Measurements from ENCODE around the gene MRPL45. TPM values are rescaled to one million over a fixed set of nuclear protein-coding genes. Genes with fewer than 3 reads are reported as not detected.
A peak's percentile ranks its signal among the peaks of the same experiment; 100 is the strongest.
"Not testable (repeated sequence)": the region's sequence is repeated elsewhere in the genome, so short reads cannot be mapped to it uniquely, and the experiment has no call there.

The MRPL45 gene
- total and polyA plus RNA-seq, 9 of the 15 experiments (the other 6 are each of a cell fraction or from before 2014, with no cell fraction given): 48.4 to 228 (median 76.8) TPM

- peak; percentile 17; the same call in 1 of the 2 replicates for TF ChIP-seq JUN (IDR thresholded peaks at IDR 0.05; ENCODE audit: borderline replicate concordance, low read depth, low read length)
- not testable (repeated sequence) for TF ChIP-seq JUN (CRISPR knock-in tag; IDR thresholded peaks at IDR 0.05; ENCODE audit: borderline replicate concordance); CREB1 (CRISPR knock-in tag; IDR thresholded peaks at IDR 0.05)
- peak; percentile 17; the same call in 1 of the 2 replicates for TF ChIP-seq CREB1 (IDR thresholded peaks at IDR 0.05)
- TF ChIP-seq LEF1 (IDR thresholded peaks at IDR 0.05): peak; percentile 37; the same call in 1 of the 2 replicates
- peak; percentile 83 for TF ChIP-seq CXXC5 (CRISPR knock-in tag; IDR thresholded peaks at IDR 0.05)
- peak; percentile 35; the same call in 1 of the 2 replicates for TF ChIP-seq PHF8 (IDR thresholded peaks at IDR 0.05; ENCODE audit: borderline replicate concordance, low read length)
- TF ChIP-seq PHF20 (IDR thresholded peaks at IDR 0.05; ENCODE audit: partially characterized antibody): peak; percentile 97
- peak; percentile 45; the same call in 1 of the 2 replicates for TF ChIP-seq RAD51 (IDR thresholded peaks at IDR 0.05; ENCODE audit: borderline replicate concordance, low read depth)
- TF ChIP-seq, protein P1, sequence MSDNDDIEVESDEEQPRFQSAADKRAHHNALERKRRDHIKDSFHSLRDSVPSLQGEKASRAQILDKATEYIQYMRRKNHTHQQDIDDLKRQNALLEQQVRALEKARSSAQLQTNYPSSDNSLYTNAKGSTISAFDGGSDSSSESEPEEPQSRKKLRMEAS (CRISPR knock-in tag; IDR thresholded peaks at IDR 0.05): peak; percentile 96
- TF ChIP-seq MEIS2 (IDR thresholded peaks at IDR 0.05; ENCODE audit: partially characterized antibody): peak; percentile 90
- TF ChIP-seq CREM (IDR thresholded peaks at IDR 0.05; ENCODE audit: low read depth): peak; percentile 55
- TF ChIP-seq POLR2A (conservative IDR thresholded peaks at IDR 0.05): peak; percentile 77
- TF ChIP-seq, protein P2, sequence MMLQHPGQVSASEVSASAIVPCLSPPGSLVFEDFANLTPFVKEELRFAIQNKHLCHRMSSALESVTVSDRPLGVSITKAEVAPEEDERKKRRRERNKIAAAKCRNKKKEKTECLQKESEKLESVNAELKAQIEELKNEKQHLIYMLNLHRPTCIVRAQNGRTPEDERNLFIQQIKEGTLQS (IDR thresholded peaks at IDR 0.05): 0 out of 2 replicates have a peak, but pooled peaks have one; percentile 6
- TF ChIP-seq, protein P2 (CRISPR knock-in tag; conservative IDR thresholded peaks at IDR 0.05): not testable (repeated sequence)
- TF ChIP-seq POLR2G (IDR thresholded peaks at IDR 0.05; ENCODE audit: low read depth, low read length): peak; percentile 76
- peak; percentile 51; the same call in 1 of the 2 replicates for TF ChIP-seq HCFC1 (IDR thresholded peaks at IDR 0.05; ENCODE audit: low read depth, low read length)
- peak; percentile 77 for TF ChIP-seq TAF1 (IDR thresholded peaks at IDR 0.05; ENCODE audit: control insufficient read depth, extremely low read depth, insufficient read depth, low read length, severe bottlenecking)
- peak in 1 of 2 experiments; percentile 55; a peak in 1 of 4 replicates for TF ChIP-seq HDAC1 (IDR thresholded peaks at IDR 0.05)
- TF ChIP-seq ZNF395 (CRISPR knock-in tag; IDR thresholded peaks at IDR 0.05): peak; percentile 46; the same call in 1 of the 2 replicates
- TF ChIP-seq YY1 (IDR thresholded peaks at IDR 0.05; ENCODE audit: borderline replicate concordance in 1 of 3, control insufficient read depth in 1 of 3, extremely low read depth in 1 of 3, insufficient read depth in 3 of 3, insufficient read length in 1 of 3, insufficient replicate concordance in 2 of 3, low read depth in 1 of 3, low read length in 2 of 3): peak; percentile 67 to 90 (median 88)
- TF ChIP-seq FOXK2 (conservative IDR thresholded peaks at IDR 0.05 in 1 of 2, IDR thresholded peaks at IDR 0.05 in 1 of 2; ENCODE audit: low read depth in 2 of 2): peak; percentile 88 to 89; a peak in 3 of 4 replicates
- TF ChIP-seq TAF7 (tag; IDR thresholded peaks at IDR 0.05): 0 out of 2 replicates have a peak, but pooled peaks have one; percentile 25
- 0 out of 2 replicates have a peak, but pooled peaks have one; percentile 14 for TF ChIP-seq ESRRA (IDR thresholded peaks at IDR 0.05; ENCODE audit: borderline replicate concordance, low read depth)
These were observed at the start of gene MRPL45 (continued) for GRCh38 chr17:38296834-38297517.

Data from K562 (cell line).